ENCODE measurements around the gene PTPRK. TPM values are rescaled to one million over a fixed set of nuclear protein-coding genes. Genes with fewer than 3 reads are reported as not detected.
A peak's percentile ranks its signal among the peaks of the same experiment; 100 is the strongest.

Gene PTPRK
- total and polyA plus RNA-seq, 2 of the 13 experiments (the other 11 are each of a cell fraction or from before 2014, with no cell fraction given), result 43.6 to 98.3 TPM

DNA sequence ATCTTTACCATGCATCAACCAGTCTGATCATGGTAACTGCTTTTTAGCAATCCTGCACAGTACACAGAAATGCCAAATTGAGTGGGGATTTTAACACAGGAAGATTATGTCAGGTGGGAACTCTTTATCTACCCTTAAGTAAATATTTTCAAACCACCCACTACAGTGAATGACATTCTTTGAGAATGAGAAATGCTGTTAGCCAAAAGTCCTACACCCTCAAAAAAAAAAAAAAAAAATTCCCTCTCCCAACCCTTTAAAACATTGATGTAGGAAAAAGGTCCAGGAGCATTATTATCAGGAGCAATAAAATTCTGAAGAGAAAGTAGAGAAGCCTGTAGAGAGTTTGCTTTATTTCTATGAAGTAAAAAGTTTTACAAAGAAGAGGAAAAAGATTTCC is 312.3 kb downstream of the PTPRK start:
- Histone ChIP-seq H3K9me3 (ENCODE audit: low read length) (no peaks in the 10 kb centered on the region), H3K4me1 (ENCODE audit: insufficient read depth, low read length) (peaks cover 26% of the 10 kb centered on the region), H3K27me3 (ENCODE audit: control insufficient read depth in 1 of 2, insufficient read depth in 2 of 2, low read length in 2 of 2) (no peaks in the 10 kb centered on the region), H3K9ac (ENCODE audit: insufficient read depth, low read depth, low read length) (no peak overlapping the region), H4K20me1 (ENCODE audit: insufficient read depth, low read length) (no peaks in the 10 kb centered on the region; the same call in 1 of the 2 replicates), H3K79me2 (ENCODE audit: insufficient read depth, low read length) (peaks cover 2% of the 10 kb centered on the region), H3K36me3 (replicated peaks in 1 of 2; ENCODE audit: control insufficient read depth in 1 of 2, insufficient read depth in 2 of 2, low read length in 2 of 2) (peaks cover 0 to 1% of the 10 kb centered on the region in 2 experiments; a peak in 4 of 5 replicates), H3K27ac (ENCODE audit: extremely low read length, insufficient read depth, low read length) (no peak overlapping the region), H2AFZ (ENCODE audit: low read length) (no peak overlapping the region), H3K4me2 (ENCODE audit: low read depth, low read length) (no peak overlapping the region), H3K4me3 (replicated peaks in 1 of 3; ENCODE audit: insufficient read depth in 1 of 3, low read depth in 2 of 3, low read length in 3 of 3) (no peak overlapping the region)
- peak; percentile 82 for DNase-seq (ENCODE audit: low spot score)
- POLR2A ChIA-PET, result no interaction called here
- peak; percentile 85 for ATAC-seq
- CTCF ChIA-PET (ENCODE audit: low intra/inter-chr PET ratio, low total read pairs), result no interaction called here
- in situ Hi-C loops (cut with HindIII; ENCODE audit: extremely low pct_ligation_motif_present, low pct_unique_long_range_greater_than_20kb) (no loop called here), intact Hi-C loops (cut with micrococcal nuclease; ENCODE audit: unreplicated experiment) (loop anchor here (2.0 kb wide), 1 partner anchor 23 kb away; no protein-coding TSS in a partner anchor)
- BruUV-seq (replicated peaks), result no TSS peak
- FAIRE-seq, result no peak
- no peak for TF ChIP-seq ZFP36 (IDR thresholded peaks at IDR 0.05; ENCODE audit: borderline replicate concordance, low read depth, low read length, partially characterized antibody)
- no peak for TF ChIP-seq FOXA1 (IDR thresholded peaks at IDR 0.05)
- TF ChIP-seq FOXA1 (CRISPR knock-in tag; IDR thresholded peaks at IDR 0.05), result 0 out of 2 replicates have a peak, but pooled peaks have one; percentile 24
- 0 out of 2 replicates have a peak, but pooled peaks have one; percentile 12 for TF ChIP-seq RXRB (CRISPR knock-in tag; IDR thresholded peaks at IDR 0.05; ENCODE audit: borderline replicate concordance)
- TF ChIP-seq FOXP1 (IDR thresholded peaks at IDR 0.05), result no peak
- TF ChIP-seq FOXP1 (CRISPR knock-in tag; IDR thresholded peaks at IDR 0.05), result 0 out of 2 replicates have a peak, but pooled peaks have one; percentile 22
- TF ChIP-seq NFYB (CRISPR knock-in tag; IDR thresholded peaks at IDR 0.05), result no peak
- TF ChIP-seq MIXL1 (CRISPR knock-in tag; IDR thresholded peaks at IDR 0.05), result peak; percentile 46; the same call in 1 of the 2 replicates
- no peak for TF ChIP-seq FOSL1 (CRISPR knock-in tag; IDR thresholded peaks at IDR 0.05; ENCODE audit: borderline replicate concordance)
- TF ChIP-seq, protein P1, sequence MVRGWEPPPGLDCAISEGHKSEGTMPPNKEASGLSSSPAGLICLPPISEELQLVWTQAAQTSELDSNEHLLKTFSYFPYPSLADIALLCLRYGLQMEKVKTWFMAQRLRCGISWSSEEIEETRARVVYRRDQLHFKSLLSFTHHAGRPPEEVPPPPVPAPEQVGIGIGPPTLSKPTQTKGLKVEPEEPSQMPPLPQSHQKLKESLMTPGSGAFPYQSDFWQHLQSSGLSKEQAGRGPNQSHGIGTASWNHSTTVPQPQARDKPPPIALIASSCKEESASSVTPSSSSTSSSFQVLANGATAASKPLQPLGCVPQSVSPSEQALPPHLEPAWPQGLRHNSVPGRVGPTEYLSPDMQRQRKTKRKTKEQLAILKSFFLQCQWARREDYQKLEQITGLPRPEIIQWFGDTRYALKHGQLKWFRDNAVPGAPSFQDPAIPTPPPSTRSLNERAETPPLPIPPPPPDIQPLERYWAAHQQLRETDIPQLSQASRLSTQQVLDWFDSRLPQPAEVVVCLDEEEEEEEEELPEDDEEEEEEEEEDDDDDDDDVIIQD (CRISPR knock-in tag; IDR thresholded peaks at IDR 0.05; ENCODE audit: low read depth), result peak; percentile 29; the same call in 1 of the 2 replicates
- no peak for TF ChIP-seq POLR2G (IDR thresholded peaks at IDR 0.05; ENCODE audit: low read depth, low read length)
- TF ChIP-seq ZNF619 (CRISPR knock-in tag; IDR thresholded peaks at IDR 0.05), result no peak
- TF ChIP-seq LCORL (IDR thresholded peaks at IDR 0.05), result 0 out of 2 replicates have a peak, but pooled peaks have one; percentile 34
- peak; percentile 82 for TF ChIP-seq LCORL (CRISPR knock-in tag; IDR thresholded peaks at IDR 0.05)
- peak; percentile 32; the same call in 1 of the 2 replicates for TF ChIP-seq SOX5 (CRISPR knock-in tag; IDR thresholded peaks at IDR 0.05; ENCODE audit: borderline replicate concordance)
- TF ChIP-seq, protein P2, sequence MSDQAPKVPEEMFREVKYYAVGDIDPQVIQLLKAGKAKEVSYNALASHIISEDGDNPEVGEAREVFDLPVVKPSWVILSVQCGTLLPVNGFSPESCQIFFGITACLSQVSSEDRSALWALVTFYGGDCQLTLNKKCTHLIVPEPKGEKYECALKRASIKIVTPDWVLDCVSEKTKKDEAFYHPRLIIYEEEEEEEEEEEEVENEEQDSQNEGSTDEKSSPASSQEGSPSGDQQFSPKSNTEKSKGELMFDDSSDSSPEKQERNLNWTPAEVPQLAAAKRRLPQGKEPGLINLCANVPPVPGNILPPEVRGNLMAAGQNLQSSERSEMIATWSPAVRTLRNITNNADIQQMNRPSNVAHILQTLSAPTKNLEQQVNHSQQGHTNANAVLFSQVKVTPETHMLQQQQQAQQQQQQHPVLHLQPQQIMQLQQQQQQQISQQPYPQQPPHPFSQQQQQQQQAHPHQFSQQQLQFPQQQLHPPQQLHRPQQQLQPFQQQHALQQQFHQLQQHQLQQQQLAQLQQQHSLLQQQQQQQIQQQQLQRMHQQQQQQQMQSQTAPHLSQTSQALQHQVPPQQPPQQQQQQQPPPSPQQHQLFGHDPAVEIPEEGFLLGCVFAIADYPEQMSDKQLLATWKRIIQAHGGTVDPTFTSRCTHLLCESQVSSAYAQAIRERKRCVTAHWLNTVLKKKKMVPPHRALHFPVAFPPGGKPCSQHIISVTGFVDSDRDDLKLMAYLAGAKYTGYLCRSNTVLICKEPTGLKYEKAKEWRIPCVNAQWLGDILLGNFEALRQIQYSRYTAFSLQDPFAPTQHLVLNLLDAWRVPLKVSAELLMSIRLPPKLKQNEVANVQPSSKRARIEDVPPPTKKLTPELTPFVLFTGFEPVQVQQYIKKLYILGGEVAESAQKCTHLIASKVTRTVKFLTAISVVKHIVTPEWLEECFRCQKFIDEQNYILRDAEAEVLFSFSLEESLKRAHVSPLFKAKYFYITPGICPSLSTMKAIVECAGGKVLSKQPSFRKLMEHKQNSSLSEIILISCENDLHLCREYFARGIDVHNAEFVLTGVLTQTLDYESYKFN (CRISPR knock-in tag; conservative IDR thresholded peaks at IDR 0.05), result peak; percentile 49
- no peak for TF ChIP-seq CREB1 (IDR thresholded peaks at IDR 0.05)
- peak; percentile 27; the same call in 1 of the 2 replicates for TF ChIP-seq CREB1 (CRISPR knock-in tag; IDR thresholded peaks at IDR 0.05)
- no peak for TF ChIP-seq NFIB (CRISPR knock-in tag; IDR thresholded peaks at IDR 0.05; ENCODE audit: borderline replicate concordance)
- TF ChIP-seq, protein P3, sequence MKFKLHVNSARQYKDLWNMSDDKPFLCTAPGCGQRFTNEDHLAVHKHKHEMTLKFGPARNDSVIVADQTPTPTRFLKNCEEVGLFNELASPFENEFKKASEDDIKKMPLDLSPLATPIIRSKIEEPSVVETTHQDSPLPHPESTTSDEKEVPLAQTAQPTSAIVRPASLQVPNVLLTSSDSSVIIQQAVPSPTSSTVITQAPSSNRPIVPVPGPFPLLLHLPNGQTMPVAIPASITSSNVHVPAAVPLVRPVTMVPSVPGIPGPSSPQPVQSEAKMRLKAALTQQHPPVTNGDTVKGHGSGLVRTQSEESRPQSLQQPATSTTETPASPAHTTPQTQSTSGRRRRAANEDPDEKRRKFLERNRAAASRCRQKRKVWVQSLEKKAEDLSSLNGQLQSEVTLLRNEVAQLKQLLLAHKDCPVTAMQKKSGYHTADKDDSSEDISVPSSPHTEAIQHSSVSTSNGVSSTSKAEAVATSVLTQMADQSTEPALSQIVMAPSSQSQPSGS (CRISPR knock-in tag; IDR thresholded peaks at IDR 0.05), result no peak
- TF ChIP-seq ZBTB7B (CRISPR knock-in tag; IDR thresholded peaks at IDR 0.05), result 0 out of 2 replicates have a peak, but pooled peaks have one; percentile 29
- peak; percentile 45; the same call in 1 of the 2 replicates for TF ChIP-seq POGZ (CRISPR knock-in tag; IDR thresholded peaks at IDR 0.05)
- peak; percentile 67; the same call in 1 of the 2 replicates for TF ChIP-seq JUN (CRISPR knock-in tag; IDR thresholded peaks at IDR 0.05)

Data from HepG2 (cell line).